Epithelial cell of proximal tubule (primary cell): ENCODE measurements around the gene PDZD2. TPM values are rescaled to one million over a fixed set of nuclear protein-coding genes. Genes with fewer than 3 reads are reported as not detected.

Experiments
- DNase-seq: peaks from one replicate; pipeline ENCODE4 v3.0.0-alpha.2; 2011; ENCODE audit warnings: low read depth
- H3K4me3 ChIP-seq: 2 replicates; pipeline ENCODE4 v1.5.1; 2011; ENCODE audit warnings: low read depth, mild to moderate bottlenecking, low read length
- CTCF ChIP-seq: conservative IDR thresholded peaks from 2 replicates; pipeline ENCODE4 v1.5.1; 2012; ENCODE audit warnings: low read depth, mild to moderate bottlenecking, low read length
- total RNA-seq: library from RNA; depleted of rRNA; stranded (reverse); fragments of >200 nt; gene quantifications from 2 replicates; pipeline ENCODE4 v1.2.3, GENCODE V29; 2015

The PDZD2 gene
- total RNA-seq, 1 donor from 2014 or later: 8.4 TPM

- DNase-seq: no peak
- no peak overlapping the region for H3K4me3 ChIP-seq
- TF ChIP-seq CTCF: no peak
Measured at GRCh38 chr5:31743678-31744077, 104.7 kb downstream of the PDZD2 start.

- no peak for TF ChIP-seq CTCF
- no peak for DNase-seq
- no peak overlapping the region for H3K4me3 ChIP-seq
Measured at GRCh38 chr5:31748458-31749172, 109.7 kb downstream of the PDZD2 start.

GRCh38 chr5:31750215-31750614 lies 111.3 kb downstream of the PDZD2 start:
- DNase-seq: no peak
- TF ChIP-seq CTCF: no peak
- no peak overlapping the region for H3K4me3 ChIP-seq

- no peak overlapping the region for H3K4me3 ChIP-seq
- no peak for TF ChIP-seq CTCF
- no peak for DNase-seq
Measured at GRCh38 chr5:31751610-31752009, 112.7 kb downstream of the PDZD2 start.

GRCh38 chr5:31753700-31754357 lies 114.9 kb downstream of the PDZD2 start:
- TF ChIP-seq CTCF: no peak
- no peak for DNase-seq
- H3K4me3 ChIP-seq: no peak overlapping the region

GRCh38 chr5:31754358-31754704 lies 115.4 kb downstream of the PDZD2 start:
- no peak for TF ChIP-seq CTCF
- no peak for DNase-seq

More at GRCh38 chr5:31754358-31754704, 115.4 kb downstream of the PDZD2 start:
- H3K4me3 ChIP-seq: no peak overlapping the region
